Retinal pigment epithelial cell (primary cell): Measurements from ENCODE around the gene ZNF740.

Experiments
- DNase-seq: peaks from one replicate; pipeline ENCODE4 v3.0.0-alpha.2; 2010; ENCODE audit warnings: low read depth
- H3K4me3 ChIP-seq: 2 replicates; pipeline ENCODE4 v1.5.1; 2011; ENCODE audit warnings: mild to moderate bottlenecking, low read length, control low read depth, moderate library complexity
- TF ChIP-seq, protein P1 (sequence below): conservative IDR thresholded peaks from 2 replicates; pipeline ENCODE4 v1.5.1; 2011; ENCODE audit warnings: low read depth, low read length, control low read depth, inconsistent platforms

Gene ZNF740

DNA sequence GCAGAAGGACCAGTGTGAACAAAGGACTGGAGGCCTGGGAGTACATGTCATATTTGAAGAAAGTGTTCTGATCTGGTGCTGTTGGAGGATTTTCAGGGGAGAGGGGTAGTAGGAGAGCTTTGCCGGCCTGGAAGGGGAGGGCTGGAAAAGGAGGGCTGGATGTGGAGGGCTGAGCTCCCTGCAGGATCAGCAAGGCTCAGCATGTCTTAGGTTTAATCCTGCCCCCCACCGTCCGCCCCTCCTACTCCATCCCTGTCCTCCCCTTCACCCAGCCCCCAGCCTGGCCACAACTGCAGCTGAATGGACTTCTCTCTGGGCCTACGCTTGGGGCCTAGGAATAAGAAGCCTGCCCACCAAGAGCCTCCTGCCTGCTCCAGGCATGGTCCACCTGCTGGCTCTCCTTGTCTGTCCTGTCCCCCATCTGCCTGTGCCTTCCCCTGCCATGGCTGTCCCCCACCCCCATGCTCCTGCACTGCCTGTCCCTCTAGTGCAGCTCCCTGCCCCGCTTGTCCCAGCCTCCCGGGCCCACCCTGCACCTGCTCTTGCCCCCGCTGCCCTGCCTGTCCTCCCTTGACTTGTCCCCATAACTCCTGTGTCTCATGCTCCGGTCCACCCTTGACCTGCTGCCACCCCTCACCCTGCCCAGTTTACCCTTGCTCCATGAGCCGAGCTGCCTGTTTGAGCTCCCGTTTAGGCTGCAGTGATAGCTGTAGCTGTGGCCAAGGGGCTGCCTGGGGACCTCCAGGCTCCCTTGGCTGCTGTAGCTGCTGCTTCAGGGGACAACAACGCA, 61.3 kb downstream of the ZNF740 start:
- no peak for DNase-seq
- H3K4me3 ChIP-seq, result no peak overlapping the region
- TF ChIP-seq, protein P1, sequence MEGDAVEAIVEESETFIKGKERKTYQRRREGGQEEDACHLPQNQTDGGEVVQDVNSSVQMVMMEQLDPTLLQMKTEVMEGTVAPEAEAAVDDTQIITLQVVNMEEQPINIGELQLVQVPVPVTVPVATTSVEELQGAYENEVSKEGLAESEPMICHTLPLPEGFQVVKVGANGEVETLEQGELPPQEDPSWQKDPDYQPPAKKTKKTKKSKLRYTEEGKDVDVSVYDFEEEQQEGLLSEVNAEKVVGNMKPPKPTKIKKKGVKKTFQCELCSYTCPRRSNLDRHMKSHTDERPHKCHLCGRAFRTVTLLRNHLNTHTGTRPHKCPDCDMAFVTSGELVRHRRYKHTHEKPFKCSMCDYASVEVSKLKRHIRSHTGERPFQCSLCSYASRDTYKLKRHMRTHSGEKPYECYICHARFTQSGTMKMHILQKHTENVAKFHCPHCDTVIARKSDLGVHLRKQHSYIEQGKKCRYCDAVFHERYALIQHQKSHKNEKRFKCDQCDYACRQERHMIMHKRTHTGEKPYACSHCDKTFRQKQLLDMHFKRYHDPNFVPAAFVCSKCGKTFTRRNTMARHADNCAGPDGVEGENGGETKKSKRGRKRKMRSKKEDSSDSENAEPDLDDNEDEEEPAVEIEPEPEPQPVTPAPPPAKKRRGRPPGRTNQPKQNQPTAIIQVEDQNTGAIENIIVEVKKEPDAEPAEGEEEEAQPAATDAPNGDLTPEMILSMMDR, result no peak

DNA sequence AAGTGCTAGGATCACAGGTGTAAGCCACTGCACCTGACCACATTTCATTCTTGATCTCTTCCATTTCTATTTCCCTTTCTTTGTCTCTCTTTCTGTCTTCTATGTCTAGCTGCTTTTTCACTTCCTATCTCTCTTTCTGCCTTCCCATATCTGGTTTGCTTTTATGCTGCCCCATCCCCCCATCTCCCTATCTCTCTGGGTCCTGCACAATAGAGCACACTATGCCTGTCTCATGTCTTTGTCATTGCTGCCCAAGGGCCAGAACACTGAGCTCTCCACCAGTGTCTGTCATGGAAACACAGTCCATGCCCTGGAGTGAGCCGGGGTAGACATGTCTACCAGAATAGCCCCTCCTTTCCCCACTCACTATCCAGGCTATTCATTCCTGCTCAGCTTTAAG, 63.8 kb downstream of the ZNF740 start:
- no peak for DNase-seq
- no peak overlapping the region for H3K4me3 ChIP-seq
- TF ChIP-seq, protein P1, result no peak
